NCI-H748 treated with DMSO at 0.1 percent for 48 hours (cell line): Measurements from ENCODE around the gene MARCHF9.
"Not testable (repeated sequence)": the region's sequence is repeated elsewhere in the genome, so short reads cannot be mapped to it uniquely, and the experiment has no call there.

ENCODE experiments used
- DNase-seq: peaks from one replicate; lab custom pipeline; 2025; lab: John Stamatoyannopoulos, UW

MARCHF9 gene, protein sequence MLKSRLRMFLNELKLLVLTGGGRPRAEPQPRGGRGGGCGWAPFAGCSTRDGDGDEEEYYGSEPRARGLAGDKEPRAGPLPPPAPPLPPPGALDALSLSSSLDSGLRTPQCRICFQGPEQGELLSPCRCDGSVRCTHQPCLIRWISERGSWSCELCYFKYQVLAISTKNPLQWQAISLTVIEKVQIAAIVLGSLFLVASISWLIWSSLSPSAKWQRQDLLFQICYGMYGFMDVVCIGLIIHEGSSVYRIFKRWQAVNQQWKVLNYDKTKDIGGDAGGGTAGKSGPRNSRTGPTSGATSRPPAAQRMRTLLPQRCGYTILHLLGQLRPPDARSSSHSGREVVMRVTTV

DNA sequence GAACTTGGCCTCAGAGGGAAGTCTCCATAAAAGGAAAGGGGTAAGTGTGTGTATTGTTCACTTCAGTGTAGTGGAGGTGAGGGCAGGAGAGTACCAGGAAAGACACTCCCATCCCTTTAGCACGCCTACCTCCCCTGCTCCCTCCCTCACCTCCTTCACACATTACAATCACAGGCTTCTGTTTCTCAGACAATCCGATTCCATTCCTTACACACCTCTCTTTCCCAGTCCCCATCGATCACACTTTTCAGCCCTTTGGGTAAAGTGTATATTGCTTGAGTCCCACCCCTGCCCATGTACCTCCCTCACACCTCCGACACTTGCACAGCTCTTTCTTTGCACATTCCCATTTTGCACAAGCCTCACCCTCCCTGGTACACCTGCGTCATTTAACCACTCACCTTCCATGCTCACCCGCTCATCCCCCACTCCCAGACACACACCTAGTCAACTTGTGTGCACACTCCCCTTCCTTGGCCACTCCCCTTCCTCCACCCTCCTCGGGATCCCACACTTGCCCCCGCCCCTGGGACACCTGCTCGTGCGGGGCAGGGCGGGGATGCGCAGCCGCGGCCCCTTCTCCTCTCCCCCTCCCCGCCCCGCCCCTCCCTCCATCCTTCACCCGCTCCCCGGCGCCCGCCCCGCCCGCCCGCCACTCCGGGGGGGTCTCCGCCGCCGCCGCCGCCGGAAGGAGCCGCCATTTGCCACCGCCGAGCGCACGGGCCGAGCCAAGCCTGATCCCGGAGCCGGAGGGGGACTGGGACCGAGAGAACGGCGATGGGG lies at the start of gene MARCHF9:
TSS of gene MARCHF9 (plus strand) at position 693 of the 783 bp plus-strand sequence. CDS start 426 bp downstream, outside the sequence.
- peak; percentile 84 for DNase-seq

DNA sequence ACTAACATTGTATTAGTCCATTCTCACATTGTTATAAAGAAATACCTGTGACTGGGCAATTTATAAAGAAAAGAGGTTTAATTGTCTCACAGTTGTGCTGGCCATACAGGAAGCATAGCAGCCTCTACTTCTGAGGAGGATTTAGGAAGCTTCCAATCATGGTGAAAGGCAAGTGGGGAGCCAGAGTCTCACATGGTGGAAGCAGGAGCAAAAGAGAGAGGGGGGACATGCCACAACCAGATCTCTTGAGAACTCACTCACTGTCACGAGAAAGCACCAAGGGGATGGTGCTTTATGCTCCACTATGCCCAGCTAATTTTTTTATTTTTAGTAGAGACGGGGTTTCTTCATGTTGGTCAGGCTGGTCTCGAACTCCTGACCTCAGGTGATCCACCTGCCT lies 47.7 kb upstream of the MARCHF9 start:
- no peak for DNase-seq

DNA sequence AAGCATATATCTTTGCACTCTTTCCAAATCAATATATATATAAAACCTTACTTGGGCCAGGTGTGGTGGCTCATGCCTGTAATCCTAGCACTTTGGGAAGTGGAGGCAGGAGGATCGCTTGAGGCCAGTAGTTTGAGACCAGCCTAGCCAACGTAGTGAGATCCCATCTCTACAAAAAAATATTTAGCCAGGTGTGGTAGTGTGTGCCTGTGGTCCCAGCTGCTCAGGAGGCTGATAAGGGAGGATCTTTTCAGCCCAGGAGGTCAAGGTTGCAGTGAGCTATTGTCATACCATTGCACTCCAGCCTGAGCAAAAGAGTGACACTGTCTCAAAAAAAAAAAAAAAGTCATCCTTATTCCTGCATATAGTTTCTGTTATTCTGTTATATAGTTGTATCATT lies 46.6 kb upstream of the MARCHF9 start:
- DNase-seq: no peak

DNA sequence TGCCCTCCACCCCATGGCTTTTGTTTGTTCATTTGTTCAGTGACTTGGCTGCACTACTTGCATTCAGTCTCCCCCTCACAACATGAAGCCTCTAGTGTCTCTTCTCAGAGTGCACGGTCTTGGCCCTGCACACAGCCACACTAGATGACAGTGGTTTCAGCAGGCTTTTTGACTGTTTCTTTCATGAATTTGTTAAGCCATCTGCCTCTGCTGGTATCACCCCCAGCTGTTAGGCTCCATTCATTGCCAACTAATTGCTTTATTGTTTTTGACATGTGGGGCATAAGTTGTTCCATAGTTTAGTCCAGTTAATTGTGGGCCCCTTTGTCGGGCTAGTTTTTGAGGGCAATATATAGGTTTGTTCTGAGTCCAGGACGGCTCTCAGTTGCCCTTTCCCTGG lies 42.2 kb upstream of the MARCHF9 start:
- no peak for DNase-seq

DNA sequence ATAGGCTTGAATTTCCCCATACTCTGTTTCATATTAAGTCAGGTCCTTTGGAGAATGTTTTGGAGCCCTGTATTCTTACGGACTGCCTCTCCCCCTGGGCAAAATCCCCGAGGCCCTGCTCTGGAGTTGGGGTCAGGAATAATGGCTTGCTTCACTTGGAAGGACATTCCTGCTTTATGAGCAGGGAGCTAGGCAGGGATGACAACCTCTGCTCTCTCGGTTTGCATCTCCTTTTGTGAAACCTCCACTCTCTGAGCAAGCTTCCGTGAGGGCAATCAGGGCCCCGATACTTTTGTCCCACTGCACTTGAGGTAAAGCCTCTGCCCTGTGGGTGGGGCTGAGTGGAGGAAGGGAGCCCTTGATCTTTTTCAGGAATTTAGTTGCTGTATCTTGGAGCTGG lies 41.7 kb upstream of the MARCHF9 start:
- DNase-seq: no peak

DNA sequence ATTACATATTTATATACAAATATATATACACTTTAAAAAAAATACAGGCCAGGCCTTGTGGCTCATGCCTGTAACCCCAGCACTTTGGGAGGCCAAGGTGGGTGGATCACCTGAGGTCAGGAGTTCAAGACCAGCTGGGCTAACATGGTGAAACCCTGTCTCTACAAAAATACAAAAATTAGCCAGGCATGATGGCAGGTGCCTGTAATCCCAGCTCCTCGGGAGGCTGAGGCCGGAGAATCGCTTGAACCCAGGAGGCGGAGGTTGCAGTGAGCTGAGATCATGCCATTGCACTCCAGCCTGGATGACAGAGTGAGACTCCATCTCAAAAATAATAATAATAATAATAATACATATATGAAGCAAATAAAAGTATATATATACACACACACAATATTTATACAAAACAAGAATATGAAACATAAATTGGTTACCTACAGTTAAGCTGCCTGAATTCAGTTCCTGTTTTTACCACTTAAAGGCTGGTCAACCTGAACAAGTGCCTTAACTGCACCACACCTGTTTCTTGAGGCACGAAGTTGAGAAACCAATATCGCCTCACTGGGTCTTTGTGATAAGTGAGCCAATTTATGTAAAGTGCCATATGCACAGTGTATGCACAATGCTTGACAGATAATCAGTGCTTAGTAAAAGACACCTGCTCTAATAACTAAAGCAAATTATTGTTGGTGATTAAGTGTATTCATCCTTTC lies 39.7 kb upstream of the MARCHF9 start:
- DNase-seq: not testable (repeated sequence)

DNA sequence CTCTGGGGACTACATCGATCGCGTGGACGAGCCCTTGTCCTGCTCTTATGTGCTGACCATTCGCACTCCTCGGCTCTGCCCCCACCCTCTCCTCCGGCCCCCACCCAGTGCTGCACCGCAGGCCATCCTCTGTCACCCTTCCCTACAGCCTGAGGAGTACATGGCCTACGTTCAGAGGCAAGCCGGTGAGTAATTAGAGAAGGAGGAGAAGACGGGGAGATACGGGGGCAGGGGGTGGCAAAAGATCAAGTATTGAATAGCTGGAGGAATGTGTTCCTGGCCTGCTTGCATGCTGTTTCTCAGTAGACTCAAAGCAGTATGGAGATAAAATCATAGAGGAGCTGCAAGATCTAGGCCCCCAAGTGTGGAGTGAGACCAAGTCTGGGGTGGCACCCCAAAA lies 39.1 kb upstream of the MARCHF9 start:
- no peak for DNase-seq

DNA sequence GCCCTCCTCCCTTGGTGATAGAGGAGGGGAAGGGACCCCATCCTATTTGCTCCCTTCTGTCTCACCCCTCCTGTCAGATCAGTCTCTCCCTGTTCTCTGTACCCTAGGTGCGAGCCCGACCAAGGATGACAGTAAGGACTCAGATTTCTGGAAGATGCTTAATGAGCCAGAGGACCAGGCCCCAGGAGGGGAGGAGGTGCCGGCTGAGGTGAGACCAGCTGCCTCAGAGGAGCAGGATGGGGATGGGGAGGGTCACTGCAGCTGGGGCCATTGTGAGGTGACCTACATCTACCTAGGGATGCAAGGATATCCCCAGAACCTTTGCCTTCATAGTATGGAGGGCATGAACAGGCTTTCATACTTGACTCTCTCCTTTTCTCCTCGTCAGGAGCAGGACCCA lies 38.6 kb upstream of the MARCHF9 start:
- DNase-seq: no peak

DNA sequence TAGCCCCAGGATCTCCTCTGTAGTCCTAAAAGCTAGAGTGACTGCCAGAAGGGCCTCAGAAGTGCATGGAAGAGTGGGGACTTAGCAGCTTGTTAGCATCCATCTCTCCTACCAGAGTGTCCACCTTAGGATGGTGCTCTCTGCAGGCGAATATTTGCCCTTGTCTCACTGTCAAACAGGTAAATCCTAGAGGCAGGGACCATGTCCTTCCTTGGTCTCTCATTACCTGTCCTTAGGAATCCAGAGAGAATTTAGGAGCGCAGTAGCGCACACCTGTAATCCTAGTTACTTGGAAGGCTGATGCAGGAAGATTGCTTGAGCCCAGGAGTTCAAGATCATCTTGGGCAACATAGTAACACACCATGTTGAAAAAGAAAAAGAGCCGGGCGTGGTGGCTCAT lies 37.8 kb upstream of the MARCHF9 start:
- no peak for DNase-seq

DNA sequence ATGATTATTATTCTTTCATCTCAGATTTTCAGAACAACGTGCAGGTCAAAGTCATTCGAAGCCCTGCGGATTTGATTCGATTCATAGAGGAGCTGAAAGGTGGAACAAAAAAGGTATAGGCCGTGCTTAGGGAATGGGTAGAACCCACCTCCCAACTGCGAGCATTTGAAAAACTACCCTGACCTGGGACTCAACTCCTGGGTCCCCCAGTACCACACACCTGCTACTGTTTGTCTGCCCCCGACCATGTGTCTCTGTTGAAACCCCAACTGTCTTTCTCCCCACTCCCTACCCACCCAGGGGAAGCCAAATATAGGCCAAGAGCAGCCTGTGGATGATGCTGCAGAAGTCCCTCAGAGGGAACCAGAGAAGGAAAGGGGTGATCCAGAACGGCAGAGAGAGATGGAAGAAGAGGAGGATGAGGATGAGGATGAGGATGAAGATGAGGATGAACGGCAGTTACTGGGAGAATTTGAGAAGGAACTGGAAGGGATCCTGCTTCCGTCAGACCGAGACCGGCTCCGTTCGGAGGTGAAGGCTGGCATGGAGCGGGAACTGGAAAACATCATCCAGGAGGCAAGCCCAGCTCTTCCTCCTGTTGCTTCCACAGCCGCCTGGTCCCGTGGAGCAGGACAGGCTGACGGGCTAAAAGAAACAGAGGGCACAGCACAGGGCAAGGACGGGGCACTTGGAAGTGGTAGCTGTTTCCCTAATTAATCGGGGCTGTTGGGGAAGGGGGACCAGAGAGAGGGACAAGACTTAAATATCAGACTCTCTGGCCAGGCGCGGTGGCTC lies 36.9 kb upstream of the MARCHF9 start:
- no peak for DNase-seq

DNA sequence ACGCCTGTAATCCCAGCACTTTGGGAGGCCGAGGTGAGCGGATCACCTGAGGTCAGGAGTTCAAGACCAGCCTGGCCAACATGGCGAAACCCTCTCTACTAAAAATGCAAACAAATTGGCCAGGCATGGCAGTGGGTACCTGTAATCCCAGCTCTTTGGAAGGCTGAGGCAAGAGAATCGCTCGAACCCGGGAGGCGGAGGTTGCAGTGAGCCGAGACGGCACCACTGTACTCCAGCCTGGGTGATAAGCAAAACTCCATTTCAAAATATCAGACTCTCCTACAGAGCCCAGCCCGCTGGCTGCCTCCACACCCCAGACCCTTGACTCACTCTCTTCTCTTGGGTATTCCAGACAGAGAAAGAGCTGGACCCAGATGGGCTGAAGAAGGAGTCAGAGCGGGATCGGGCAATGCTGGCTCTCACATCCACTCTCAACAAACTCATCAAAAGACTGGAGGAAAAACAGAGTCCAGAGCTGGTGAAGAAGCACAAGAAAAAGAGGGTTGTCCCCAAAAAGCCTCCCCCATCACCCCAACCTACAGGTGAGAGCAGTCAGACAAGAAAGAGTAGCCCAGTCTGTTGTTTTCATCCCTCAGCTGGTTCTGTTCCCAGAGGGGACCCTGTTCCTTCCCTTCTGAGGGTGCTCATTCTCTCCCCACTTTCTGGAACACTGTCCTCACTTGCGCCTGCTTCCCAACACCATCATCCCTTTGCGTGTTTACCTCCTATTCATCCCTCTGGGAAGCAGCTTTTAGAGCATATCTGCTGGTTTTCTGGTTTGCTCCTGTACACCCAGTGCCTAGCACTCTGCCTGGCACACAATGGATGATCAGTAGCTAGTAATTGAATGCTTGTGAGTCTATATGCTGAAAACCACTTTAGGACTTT lies 36.0 kb upstream of the MARCHF9 start:
- no peak for DNase-seq

DNA sequence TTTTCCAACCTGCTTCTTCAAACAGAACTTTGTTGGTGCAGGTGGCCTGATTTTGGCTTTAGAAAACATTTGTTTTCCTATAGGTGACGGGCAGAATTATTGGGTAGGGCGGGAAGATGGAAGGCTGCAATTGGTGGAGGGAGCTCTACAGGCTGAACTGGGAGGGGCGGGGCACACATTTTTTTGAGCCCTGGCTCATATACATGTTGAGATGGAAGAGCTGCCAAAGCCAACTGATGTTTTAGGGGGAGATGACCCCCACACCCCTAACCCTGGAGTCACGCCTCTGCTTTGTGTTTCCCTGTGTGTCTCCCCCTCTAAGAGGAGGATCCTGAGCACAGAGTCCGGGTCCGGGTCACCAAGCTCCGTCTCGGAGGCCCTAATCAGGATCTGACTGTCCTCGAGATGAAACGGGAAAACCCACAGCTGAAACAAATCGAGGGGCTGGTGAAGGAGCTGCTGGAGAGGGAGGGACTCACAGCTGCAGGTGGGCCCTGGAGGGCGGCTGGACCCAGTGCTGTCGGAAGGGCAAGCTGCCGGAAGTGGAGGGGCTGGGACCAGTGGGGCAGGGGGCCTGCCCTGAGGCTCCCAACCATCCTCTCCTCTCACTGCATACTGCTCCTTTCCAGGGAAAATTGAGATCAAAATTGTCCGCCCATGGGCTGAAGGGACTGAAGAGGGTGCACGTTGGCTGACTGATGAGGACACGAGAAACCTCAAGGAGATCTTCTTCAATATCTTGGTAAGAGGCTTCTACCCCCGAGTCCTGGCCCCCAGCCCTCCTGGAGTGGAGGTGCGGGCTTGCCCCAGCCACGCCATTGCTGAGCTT lies 34.9 kb upstream of the MARCHF9 start:
- no peak for DNase-seq

DNA sequence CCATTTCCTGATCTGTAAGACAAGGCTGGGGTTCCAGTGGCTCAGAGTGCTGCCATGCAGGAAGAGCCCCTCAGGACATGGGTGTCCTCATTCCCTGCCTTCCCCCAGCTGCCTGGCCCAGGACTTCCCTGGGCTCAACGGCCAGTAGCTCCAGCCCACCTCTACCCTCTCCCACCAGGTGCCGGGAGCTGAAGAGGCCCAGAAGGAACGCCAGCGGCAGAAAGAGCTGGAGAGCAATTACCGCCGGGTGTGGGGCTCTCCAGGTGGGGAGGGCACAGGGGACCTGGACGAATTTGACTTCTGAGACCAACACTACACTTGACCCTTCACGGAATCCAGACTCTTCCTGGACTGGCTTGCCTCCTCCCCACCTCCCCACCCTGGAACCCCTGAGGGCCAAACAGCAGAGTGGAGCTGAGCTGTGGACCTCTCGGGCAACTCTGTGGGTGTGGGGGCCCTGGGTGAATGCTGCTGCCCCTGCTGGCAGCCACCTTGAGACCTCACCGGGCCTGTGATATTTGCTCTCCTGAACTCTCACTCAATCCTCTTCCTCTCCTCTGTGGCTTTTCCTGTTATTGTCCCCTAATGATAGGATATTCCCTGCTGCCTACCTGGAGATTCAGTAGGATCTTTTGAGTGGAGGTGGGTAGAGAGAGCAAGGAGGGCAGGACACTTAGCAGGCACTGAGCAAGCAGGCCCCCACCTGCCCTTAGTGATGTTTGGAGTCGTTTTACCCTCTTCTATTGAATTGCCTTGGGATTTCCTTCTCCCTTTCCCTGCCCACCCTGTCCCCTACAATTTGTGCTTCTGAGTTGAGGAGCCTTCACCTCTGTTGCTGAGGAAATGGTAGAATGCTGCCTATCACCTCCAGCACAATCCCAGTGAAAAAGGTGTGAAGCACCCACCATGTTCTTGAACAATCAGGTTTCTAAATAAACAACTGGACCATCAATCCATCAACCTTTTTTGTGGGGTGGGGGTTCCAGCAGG lies 34.0 kb upstream of the MARCHF9 start:
- no peak for DNase-seq

DNA sequence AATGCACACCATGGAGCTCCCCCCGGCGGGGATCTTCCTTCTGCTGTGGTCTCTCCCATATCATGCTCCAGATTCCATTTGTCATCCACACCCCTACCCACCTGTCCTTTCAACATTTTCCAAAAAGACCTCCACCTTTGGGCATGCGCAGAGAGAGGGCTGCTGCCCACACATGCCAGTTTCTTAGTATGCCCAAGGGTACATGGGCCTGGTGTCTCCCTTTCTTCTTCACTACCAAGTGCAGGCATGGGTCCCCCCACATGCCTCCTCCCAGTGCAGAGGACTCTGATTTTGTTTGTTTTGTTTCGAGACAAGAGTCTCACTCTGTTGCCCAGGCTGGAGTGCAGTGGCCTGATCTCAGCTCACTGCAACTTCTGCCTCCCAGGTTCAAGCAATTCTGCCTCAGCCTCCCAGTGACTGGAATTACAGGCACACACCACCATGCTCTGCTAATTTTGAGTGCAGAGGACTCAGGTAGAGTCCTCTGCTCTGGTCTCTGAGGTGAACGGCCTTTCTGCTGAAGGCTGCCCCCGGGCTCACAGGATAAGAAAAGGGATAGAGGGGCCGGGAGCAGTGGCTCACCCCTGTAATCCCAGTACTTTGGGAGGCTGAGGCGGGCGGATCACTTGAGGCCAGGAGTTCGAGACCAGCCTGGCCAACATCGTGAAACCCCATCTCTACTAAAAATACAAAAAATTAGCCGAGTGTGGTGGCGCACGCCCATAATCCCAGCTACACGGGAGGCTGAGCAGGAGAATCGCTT lies 32.9 kb upstream of the MARCHF9 start:
- not testable (repeated sequence) for DNase-seq

DNA sequence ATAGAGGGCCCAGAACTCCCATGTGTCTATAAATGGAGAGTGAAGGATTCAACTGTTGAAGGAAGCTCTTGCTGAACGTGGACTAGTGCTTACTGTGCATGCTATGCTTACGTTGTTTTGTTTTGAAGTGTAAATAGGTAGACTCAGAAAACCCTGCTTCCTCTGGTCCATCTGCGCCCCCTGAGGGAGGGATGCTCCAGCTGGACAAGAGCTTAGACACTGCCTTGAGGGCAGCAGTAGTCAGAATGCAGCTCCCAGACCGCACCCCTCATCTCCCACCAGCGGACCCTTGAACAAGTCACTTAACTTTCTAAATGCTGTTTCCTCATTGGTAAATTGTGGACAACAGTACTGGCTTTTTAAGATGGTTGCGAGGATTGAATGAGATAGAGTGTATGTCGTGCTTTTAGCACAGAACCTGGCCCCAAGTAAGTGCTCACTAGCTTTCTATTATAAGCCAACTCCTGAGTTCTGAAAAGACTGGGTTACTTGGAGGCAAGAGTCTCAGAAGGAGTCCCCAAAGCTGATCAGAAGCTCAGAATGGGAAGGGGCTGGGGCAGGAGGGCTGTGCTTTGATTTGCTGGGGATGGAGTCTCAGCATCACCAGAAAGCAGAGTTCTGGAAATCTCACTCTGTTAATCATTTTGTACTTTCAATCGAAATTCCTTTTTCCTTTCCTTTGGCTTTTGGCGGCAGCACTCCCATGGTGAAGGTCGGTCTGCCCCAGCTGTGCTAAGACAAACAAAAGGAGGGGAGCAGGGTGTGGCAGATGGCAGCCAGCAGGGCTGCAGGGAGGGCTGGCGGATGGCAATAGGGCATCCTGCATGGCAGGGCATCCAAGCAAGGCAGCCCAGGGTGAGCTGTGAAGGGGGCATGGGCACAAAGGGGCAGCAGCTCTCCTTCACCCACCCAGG lies 31.9 kb upstream of the MARCHF9 start:
- DNase-seq: no peak

DNA sequence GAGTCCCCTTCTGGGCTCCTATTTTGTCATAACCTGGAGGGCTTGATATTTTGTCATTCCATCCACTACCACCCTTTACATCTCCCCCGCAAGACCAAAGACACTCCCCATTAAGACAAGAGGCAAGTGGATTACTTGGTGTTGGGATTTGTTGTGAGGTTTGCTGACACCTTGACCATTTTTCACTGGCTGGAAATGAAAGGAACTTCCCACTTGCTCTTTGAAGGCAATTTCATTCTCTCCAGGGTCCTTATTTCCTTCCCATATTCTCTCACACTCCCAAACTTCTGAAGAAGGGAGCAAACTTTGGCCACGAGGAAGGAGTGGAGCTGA lies 31.3 kb upstream of the MARCHF9 start:
- no peak for DNase-seq
